Measurements from ENCODE around the gene BHLHE23.

BHLHE23 gene

GRCh38 chr20:63007360-63007645 lies 539 bp upstream of the BHLHE23 start:
- no peak overlapping the region for H3K4me2 ChIP-seq
- H3K36me3 ChIP-seq (ENCODE audit: insufficient read depth): no peaks in the 10 kb centered on the region
- no peak overlapping the region for H3K9ac ChIP-seq
- no peak overlapping the region for H2AFZ ChIP-seq (ENCODE audit: low read depth)
- peaks cover 84% of the 10 kb centered on the region for H3K27me3 ChIP-seq (ENCODE audit: insufficient read depth, low read depth)
- H3K4me1 ChIP-seq (ENCODE audit: low read depth, poor library complexity, severe bottlenecking): peaks cover 14% of the 10 kb centered on the region
- H3K4me3 ChIP-seq (IDR thresholded peaks at IDR 0.05; ENCODE audit: insufficient read depth, low read depth, low read length): no peak overlapping the region
- H4K20me1 ChIP-seq (ENCODE audit: insufficient read depth): no peaks in the 10 kb centered on the region
- H3K79me2 ChIP-seq (ENCODE audit: insufficient read depth, low read depth): no peaks in the 10 kb centered on the region
- no peak for TF ChIP-seq CTCF (conservative IDR thresholded peaks at IDR 0.05; ENCODE audit: low read depth, low read length)
- H3K27ac ChIP-seq: no peak overlapping the region

GRCh38 chr20:63005862-63006539 lies 763 bp downstream of the BHLHE23 start:
- H2AFZ ChIP-seq (ENCODE audit: low read depth): no peak overlapping the region
- no peaks in the 10 kb centered on the region for H4K20me1 ChIP-seq (ENCODE audit: insufficient read depth)
- no peaks in the 10 kb centered on the region for H3K36me3 ChIP-seq (ENCODE audit: insufficient read depth)
- H3K4me2 ChIP-seq: no peak overlapping the region
- no peak overlapping the region for H3K27ac ChIP-seq
- H3K79me2 ChIP-seq (ENCODE audit: insufficient read depth, low read depth): no peaks in the 10 kb centered on the region
- peaks cover 14% of the 10 kb centered on the region for H3K4me1 ChIP-seq (ENCODE audit: low read depth, poor library complexity, severe bottlenecking)
- H3K27me3 ChIP-seq (ENCODE audit: insufficient read depth, low read depth): peaks cover 84% of the 10 kb centered on the region
- TF ChIP-seq CTCF (conservative IDR thresholded peaks at IDR 0.05; ENCODE audit: low read depth, low read length): no peak
- H3K9ac ChIP-seq: no peak overlapping the region
- H3K4me3 ChIP-seq (IDR thresholded peaks at IDR 0.05; ENCODE audit: insufficient read depth, low read depth, low read length): no peak overlapping the region

DNA sequence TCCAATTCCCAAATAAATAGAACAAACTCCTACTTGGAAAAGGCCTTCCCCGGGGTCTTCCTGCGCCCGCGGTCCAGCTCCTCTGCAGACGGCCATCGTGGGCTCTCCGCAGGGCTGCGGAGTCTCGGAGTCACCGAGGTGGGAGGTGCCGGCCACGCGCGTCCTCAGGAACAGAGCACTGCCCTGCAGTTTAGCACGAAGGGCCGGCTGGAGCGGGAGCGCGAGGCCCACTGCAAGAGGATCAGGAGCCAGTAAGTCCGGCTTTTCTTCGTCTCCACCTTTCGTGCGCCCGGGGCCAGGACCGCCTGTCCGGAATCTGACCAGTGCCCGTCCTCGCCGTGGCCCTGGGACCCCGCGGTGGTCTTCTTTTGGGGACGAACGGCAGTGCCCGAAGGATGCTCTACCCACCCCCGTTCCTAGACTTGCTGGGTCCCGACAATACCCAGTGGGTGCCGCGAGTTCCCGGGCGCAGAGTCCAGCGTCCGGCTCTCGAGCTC lies 1.4 kb downstream of the BHLHE23 start:
- Histone ChIP-seq H3K36me3 (ENCODE audit: insufficient read depth) (no peaks in the 10 kb centered on the region), H3K27me3 (ENCODE audit: insufficient read depth, low read depth) (peaks cover 86% of the 10 kb centered on the region), H3K4me3 (IDR thresholded peaks at IDR 0.05; ENCODE audit: insufficient read depth, low read depth, low read length) (no peak overlapping the region), H3K9ac (no peak overlapping the region), H3K4me2 (no peak overlapping the region), H4K20me1 (ENCODE audit: insufficient read depth) (no peaks in the 10 kb centered on the region), H3K27ac (no peak overlapping the region), H3K4me1 (ENCODE audit: low read depth, poor library complexity, severe bottlenecking) (peaks cover 14% of the 10 kb centered on the region), H2AFZ (ENCODE audit: low read depth) (no peak overlapping the region), H3K79me2 (ENCODE audit: insufficient read depth, low read depth) (no peaks in the 10 kb centered on the region)
- no peak for TF ChIP-seq CTCF (conservative IDR thresholded peaks at IDR 0.05; ENCODE audit: low read depth, low read length)

GRCh38 chr20:63004607-63005364 lies 2.0 kb downstream of the BHLHE23 start:
- H3K9ac ChIP-seq: no peak overlapping the region
- H3K4me1 ChIP-seq (ENCODE audit: low read depth, poor library complexity, severe bottlenecking): peaks cover 14% of the 10 kb centered on the region
- no peak overlapping the region for H3K27ac ChIP-seq
- H3K36me3 ChIP-seq (ENCODE audit: insufficient read depth): no peaks in the 10 kb centered on the region
- H3K79me2 ChIP-seq (ENCODE audit: insufficient read depth, low read depth): no peaks in the 10 kb centered on the region
- H3K4me2 ChIP-seq: no peak overlapping the region
- no peak overlapping the region for H2AFZ ChIP-seq (ENCODE audit: low read depth)
- no peaks in the 10 kb centered on the region for H4K20me1 ChIP-seq (ENCODE audit: insufficient read depth)
- H3K27me3 ChIP-seq (ENCODE audit: insufficient read depth, low read depth): peaks cover 86% of the 10 kb centered on the region
- TF ChIP-seq CTCF (conservative IDR thresholded peaks at IDR 0.05; ENCODE audit: low read depth, low read length): no peak
- H3K4me3 ChIP-seq (IDR thresholded peaks at IDR 0.05; ENCODE audit: insufficient read depth, low read depth, low read length): no peak overlapping the region

Data from KMS-11 (cell line).